Pons (tissue), 1 donor: ENCODE data around the gene PSMG3.
A peak's percentile ranks its signal among the peaks of the same experiment; 100 is the strongest.

Experiments
- DNase-seq: peaks from one replicate; pipeline ENCODE4 v3.0.0-alpha.2; 2016; ENCODE audit warnings: low spot score

The PSMG3 gene

GRCh38 chr7:1579481-1580421, 9.9 kb upstream of the PSMG3 start:
- peak; percentile 49 for DNase-seq

GRCh38 chr7:1578513-1578912, 8.7 kb upstream of the PSMG3 start:
- no peak for DNase-seq

GRCh38 chr7:1576521-1577253, 6.9 kb upstream of the PSMG3 start:
- no peak for DNase-seq

GRCh38 chr7:1575809-1576208, 6.0 kb upstream of the PSMG3 start:
- DNase-seq = no peak

- no peak for DNase-seq
These were observed 2.4 kb upstream of the PSMG3 start for GRCh38 chr7:1572111-1572822.

- DNase-seq = no peak
These were observed 396 bp downstream of the PSMG3 start for GRCh38 chr7:1569440-1569832.

GRCh38 chr7:1569016-1569415, 816 bp downstream of the PSMG3 start:
- no peak for DNase-seq

GRCh38 chr7:1567896-1568510, 1.8 kb downstream of the PSMG3 start:
- no peak for DNase-seq

- DNase-seq = no peak
These were observed 2.6 kb downstream of the PSMG3 start for GRCh38 chr7:1567049-1567771.

- DNase-seq = no peak
These were observed 3.2 kb downstream of the PSMG3 start for GRCh38 chr7:1566687-1567048.

GRCh38 chr7:1564603-1565022, 5.2 kb downstream of the PSMG3 start:
- no peak for DNase-seq

GRCh38 chr7:1563981-1564602, 5.7 kb downstream of the PSMG3 start:
- DNase-seq = no peak

GRCh38 chr7:1562597-1563051, 7.2 kb downstream of the PSMG3 start:
- no peak for DNase-seq

- no peak for DNase-seq
These were observed 7.7 kb downstream of the PSMG3 start for GRCh38 chr7:1562116-1562515.

GRCh38 chr7:1561036-1561940, 8.5 kb downstream of the PSMG3 start:
- no peak for DNase-seq

GRCh38 chr7:1560620-1561031, 9.2 kb downstream of the PSMG3 start:
- no peak for DNase-seq

- no peak for DNase-seq
These were observed 9.9 kb downstream of the PSMG3 start for GRCh38 chr7:1559626-1560590.

- no peak for DNase-seq
These were observed 10.8 kb downstream of the PSMG3 start for GRCh38 chr7:1558841-1559625.
